ENCODE measurements around the gene DPP7. TPM values are rescaled to one million over a fixed set of nuclear protein-coding genes. Genes with fewer than 3 reads are reported as not detected.
A peak's percentile ranks its signal among the peaks of the same experiment; 100 is the strongest.

Gene DPP7
- total RNA-seq, 1 donor from 2014 or later: 152 TPM

DNA sequence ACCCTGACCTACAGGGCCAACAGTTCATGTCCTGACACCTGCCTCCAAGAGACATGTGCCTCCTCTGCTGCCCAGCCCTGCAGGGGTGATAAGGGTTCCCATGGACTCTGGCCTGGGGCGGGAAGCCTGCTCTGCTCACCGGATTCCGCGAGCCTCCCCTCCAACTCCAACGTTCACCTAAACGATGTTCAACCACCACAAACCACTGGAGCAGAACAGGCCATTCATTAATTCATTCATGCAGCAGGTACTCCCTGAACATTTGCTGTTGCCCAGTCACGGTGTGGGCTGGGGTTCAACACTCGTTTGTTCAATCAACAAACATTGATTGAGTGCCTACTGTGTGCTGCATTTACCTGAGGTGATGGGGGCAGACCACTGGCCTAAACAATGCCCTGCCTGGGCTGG lies 40.5 kb downstream of the DPP7 start:
- no peaks in the 10 kb centered on the region for H3K27me3 ChIP-seq
- H3K4me3 ChIP-seq: no peak overlapping the region
- H3K9me3 ChIP-seq: no peaks in the 10 kb centered on the region
- intact Hi-C loops (cut with DNase I): no loop called here
- peaks cover 0 to 4% of the 10 kb centered on the region in 2 donors for H3K36me3 ChIP-seq
- no peak overlapping the region for H3K27ac ChIP-seq
- DNase-seq (ENCODE audit: extremely low spot score in 2 of 2): no peak
- H3K4me1 ChIP-seq: peaks cover 32% of the 10 kb centered on the region
- no peak for TF ChIP-seq POLR2A (IDR thresholded peaks at IDR 0.05)
- TF ChIP-seq, protein P1, sequence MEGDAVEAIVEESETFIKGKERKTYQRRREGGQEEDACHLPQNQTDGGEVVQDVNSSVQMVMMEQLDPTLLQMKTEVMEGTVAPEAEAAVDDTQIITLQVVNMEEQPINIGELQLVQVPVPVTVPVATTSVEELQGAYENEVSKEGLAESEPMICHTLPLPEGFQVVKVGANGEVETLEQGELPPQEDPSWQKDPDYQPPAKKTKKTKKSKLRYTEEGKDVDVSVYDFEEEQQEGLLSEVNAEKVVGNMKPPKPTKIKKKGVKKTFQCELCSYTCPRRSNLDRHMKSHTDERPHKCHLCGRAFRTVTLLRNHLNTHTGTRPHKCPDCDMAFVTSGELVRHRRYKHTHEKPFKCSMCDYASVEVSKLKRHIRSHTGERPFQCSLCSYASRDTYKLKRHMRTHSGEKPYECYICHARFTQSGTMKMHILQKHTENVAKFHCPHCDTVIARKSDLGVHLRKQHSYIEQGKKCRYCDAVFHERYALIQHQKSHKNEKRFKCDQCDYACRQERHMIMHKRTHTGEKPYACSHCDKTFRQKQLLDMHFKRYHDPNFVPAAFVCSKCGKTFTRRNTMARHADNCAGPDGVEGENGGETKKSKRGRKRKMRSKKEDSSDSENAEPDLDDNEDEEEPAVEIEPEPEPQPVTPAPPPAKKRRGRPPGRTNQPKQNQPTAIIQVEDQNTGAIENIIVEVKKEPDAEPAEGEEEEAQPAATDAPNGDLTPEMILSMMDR (IDR thresholded peaks at IDR 0.05): no peak
- no peak for TF ChIP-seq POLR2AphosphoS5 (IDR thresholded peaks at IDR 0.05; ENCODE audit: insufficient read depth in 1 of 2, low read depth in 1 of 2)

DNA sequence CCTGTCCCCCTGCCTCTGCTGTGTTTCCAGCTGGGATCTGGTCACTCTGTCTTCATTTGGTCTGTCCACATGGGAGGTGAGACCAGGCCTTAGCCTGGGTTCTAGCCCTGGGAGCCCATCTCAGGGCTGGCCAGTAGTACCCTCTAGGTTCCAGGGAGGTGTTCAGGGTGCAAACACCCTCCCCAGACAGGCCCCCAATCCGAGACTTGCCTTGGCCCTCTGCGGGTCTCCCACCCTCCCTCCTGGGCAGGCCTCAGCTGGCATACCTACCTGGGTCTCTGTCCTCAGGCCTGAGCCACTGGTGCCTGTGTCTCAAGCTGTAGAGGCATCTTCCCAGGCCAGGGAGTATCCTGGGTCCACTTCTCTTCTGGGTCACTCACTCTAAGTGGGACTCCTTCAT lies 43.3 kb downstream of the DPP7 start:
- Histone ChIP-seq H3K4me1 (peaks cover 14% of the 10 kb centered on the region), H3K9me3 (no peaks in the 10 kb centered on the region), H3K36me3 (no peaks in the 10 kb centered on the region), H3K4me3 (no peak overlapping the region), H3K27ac (no peak overlapping the region), H3K27me3 (no peaks in the 10 kb centered on the region)
- no peak for DNase-seq (ENCODE audit: extremely low spot score in 2 of 2)
- intact Hi-C loops (cut with DNase I): no loop called here
- TF ChIP-seq, protein P1 (IDR thresholded peaks at IDR 0.05): no peak
- TF ChIP-seq POLR2AphosphoS5 (IDR thresholded peaks at IDR 0.05; ENCODE audit: insufficient read depth in 1 of 2, low read depth in 1 of 2): no peak
- no peak for TF ChIP-seq POLR2A (IDR thresholded peaks at IDR 0.05)

DNA sequence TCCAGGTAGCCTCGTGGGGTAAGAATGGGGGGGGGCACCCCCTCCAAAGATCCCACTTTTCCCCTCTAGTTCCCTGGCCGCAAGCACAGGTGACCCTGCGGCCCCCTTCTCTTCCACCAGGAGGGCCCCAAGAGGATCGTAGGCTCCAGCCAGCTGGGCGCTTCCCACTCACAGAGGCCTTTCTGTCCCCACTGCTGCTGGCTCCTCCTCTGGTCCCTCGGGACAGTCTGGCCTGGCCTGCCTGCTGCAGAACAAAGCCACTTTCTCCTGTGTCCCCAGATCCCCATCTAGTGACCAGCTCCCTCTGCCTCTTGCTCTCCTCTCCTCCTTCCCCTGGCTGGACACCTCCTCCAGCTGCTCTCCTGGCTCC lies 43.6 kb downstream of the DPP7 start:
- DNase-seq (ENCODE audit: extremely low spot score in 2 of 2): no peak
- Histone ChIP-seq H3K36me3 (no peaks in the 10 kb centered on the region), H3K4me1 (peaks cover 14% of the 10 kb centered on the region), H3K27me3 (no peaks in the 10 kb centered on the region), H3K9me3 (no peaks in the 10 kb centered on the region), H3K27ac (peak overlapping the region; percentile 9), H3K4me3 (peak overlapping the region; percentile 33 to 44)
- intact Hi-C loops (cut with DNase I): no loop called here
- TF ChIP-seq POLR2A (IDR thresholded peaks at IDR 0.05) (no peak), POLR2AphosphoS5 (IDR thresholded peaks at IDR 0.05; ENCODE audit: insufficient read depth in 1 of 2, low read depth in 1 of 2) (peak in 1 of 2 donors; percentile 27)
- TF ChIP-seq, protein P1 (IDR thresholded peaks at IDR 0.05): no peak

DNA sequence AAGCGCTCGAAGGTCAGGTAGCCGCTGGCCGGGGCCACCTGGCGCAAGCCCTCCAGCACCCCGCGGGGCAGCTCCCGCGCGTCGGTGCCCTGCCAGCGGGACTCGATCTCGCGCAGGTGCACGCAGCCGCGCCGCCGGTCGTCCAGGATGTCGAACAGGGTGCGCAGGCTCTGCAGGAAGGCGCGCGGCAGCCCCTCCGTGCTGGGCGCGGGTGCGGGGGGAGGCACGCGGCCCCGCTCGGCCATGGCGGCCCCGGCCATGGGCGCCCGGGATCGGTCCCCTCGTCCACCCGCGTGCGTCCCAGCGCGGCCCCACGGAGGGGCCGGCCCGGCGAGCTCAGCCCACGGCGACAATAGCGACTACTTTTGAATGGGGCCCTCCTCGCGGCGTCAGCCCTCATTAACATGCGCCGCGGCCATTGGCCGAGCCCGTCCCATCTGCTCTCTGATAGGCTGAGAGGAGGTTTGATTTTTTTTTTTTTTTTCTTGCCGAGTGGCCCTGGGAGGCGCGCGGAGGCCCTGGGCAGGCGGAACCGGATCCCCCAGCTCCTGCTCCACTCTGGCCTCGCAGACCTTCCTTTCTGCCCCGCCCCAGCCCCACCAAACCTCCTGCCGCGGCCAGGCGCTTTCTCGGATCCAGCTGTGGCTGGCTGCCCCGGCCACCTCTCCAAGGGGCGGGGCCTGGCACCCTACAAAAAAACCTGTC lies 44.2 kb downstream of the DPP7 start, which contains the start of gene SAPCD2:
Gene SAPCD2 (minus strand): TSS at position 357 of the 705 bp plus-strand sequence. CDS start 97 bp downstream, at position 260.
- no peaks in the 10 kb centered on the region for H3K9me3 ChIP-seq
- H3K4me3 ChIP-seq: peak within 1 kb of the TSS; percentile 33 to 44
- no peaks in the 10 kb centered on the region for H3K27me3 ChIP-seq
- peak within 1 kb of the TSS; percentile 9 for H3K27ac ChIP-seq
- no peak for DNase-seq (ENCODE audit: extremely low spot score in 2 of 2)
- H3K36me3 ChIP-seq: no peaks in the 10 kb centered on the region
- intact Hi-C loops (cut with DNase I): no loop called here
- peaks cover 14% of the 10 kb centered on the region for H3K4me1 ChIP-seq
- TF ChIP-seq, protein P1 (IDR thresholded peaks at IDR 0.05): no peak
- peak in 1 of 2 donors; percentile 53 for TF ChIP-seq POLR2AphosphoS5 (IDR thresholded peaks at IDR 0.05; ENCODE audit: insufficient read depth in 1 of 2, low read depth in 1 of 2)

DNA sequence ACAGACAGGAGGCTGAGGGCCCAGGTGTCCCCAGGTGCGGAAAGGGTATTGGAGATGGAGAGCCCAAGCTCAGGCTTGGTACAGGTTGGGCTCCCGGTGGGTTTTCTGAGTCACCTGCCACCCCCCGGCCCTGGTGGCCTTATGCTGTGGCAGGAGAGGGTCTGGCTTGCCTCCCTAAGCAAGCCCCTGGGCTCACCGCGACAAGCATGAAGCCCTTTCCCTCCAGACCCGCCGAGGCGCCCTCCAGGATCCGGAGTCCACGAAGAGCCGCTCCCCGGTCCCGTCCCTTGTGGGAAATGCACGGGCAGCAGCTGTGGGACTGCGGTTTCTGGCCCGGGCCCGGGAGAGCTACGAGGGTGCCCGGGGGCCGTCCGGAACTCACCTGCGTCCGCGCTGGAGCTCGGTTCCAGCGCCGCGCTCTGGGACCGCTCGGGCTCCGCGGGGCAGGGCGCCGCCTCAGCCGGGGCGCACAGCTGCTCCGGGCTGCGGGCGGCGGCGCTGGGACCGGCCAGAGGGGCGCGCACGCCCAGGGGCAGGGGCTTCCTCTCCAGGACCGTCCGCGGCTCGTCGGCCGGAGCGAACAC lies 44.9 kb downstream of the DPP7 start:
- H3K4me1 ChIP-seq: peaks cover 14% of the 10 kb centered on the region
- H3K27me3 ChIP-seq: no peaks in the 10 kb centered on the region
- H3K27ac ChIP-seq: no peak overlapping the region
- no peaks in the 10 kb centered on the region for H3K9me3 ChIP-seq
- no peak for DNase-seq (ENCODE audit: extremely low spot score in 2 of 2)
- intact Hi-C loops (cut with DNase I): no loop called here
- peak overlapping the region in 1 of 2 donors; percentile 44 for H3K4me3 ChIP-seq
- H3K36me3 ChIP-seq: no peaks in the 10 kb centered on the region
- TF ChIP-seq, protein P1 (IDR thresholded peaks at IDR 0.05): no peak
- no peak for TF ChIP-seq POLR2AphosphoS5 (IDR thresholded peaks at IDR 0.05; ENCODE audit: insufficient read depth in 1 of 2, low read depth in 1 of 2)
- TF ChIP-seq POLR2A (IDR thresholded peaks at IDR 0.05): no peak

Data from vagina (tissue), 2 donors.